Dedifferentiated amniotic fluid mesenchymal stem cell (primary cell): ENCODE data around the gene BANP.
"Not testable (repeated sequence)": the region's sequence is repeated elsewhere in the genome, so short reads cannot be mapped to it uniquely, and the experiment has no call there.

Source experiments
- DNase-seq: peaks from one replicate; pipeline ENCODE4 v3.0.0-alpha.2; 2016; ENCODE audit errors: extremely low spot score

Gene BANP

GRCh38 chr16:88103581-88104188, 152.5 kb downstream of the BANP start:
- DNase-seq = no peak

- DNase-seq = not testable (repeated sequence)
Measured at GRCh38 chr16:88104363-88104762, 153.1 kb downstream of the BANP start.

- not testable (repeated sequence) for DNase-seq
Measured at GRCh38 chr16:88105574-88106140, 154.4 kb downstream of the BANP start.

GRCh38 chr16:88106566-88106965, 155.3 kb downstream of the BANP start:
- not testable (repeated sequence) for DNase-seq

- DNase-seq = no peak
Measured at GRCh38 chr16:88108762-88109161, 157.5 kb downstream of the BANP start.

- not testable (repeated sequence) for DNase-seq
Measured at GRCh38 chr16:88109726-88110621, 158.7 kb downstream of the BANP start.

GRCh38 chr16:88110875-88111494, 159.8 kb downstream of the BANP start:
- DNase-seq = not testable (repeated sequence)

GRCh38 chr16:88111976-88112375, 160.7 kb downstream of the BANP start:
- DNase-seq = not testable (repeated sequence)

GRCh38 chr16:88113545-88114045, 162.4 kb downstream of the BANP start:
- DNase-seq = no peak

GRCh38 chr16:88114541-88115228, 163.5 kb downstream of the BANP start:
- DNase-seq = not testable (repeated sequence)

GRCh38 chr16:88116121-88116520, 164.9 kb downstream of the BANP start:
- DNase-seq = no peak

GRCh38 chr16:88117476-88117868, 166.2 kb downstream of the BANP start:
- DNase-seq = no peak

- DNase-seq = no peak
Measured at GRCh38 chr16:88118376-88118775, 167.1 kb downstream of the BANP start.

- DNase-seq = peak; percentile 94
Measured at GRCh38 chr16:88118852-88119741, 167.9 kb downstream of the BANP start.

GRCh38 chr16:88119881-88120751, 168.9 kb downstream of the BANP start:
- DNase-seq = not testable (repeated sequence)

- no peak for DNase-seq
Measured at GRCh38 chr16:88120812-88121211, 169.6 kb downstream of the BANP start.

- not testable (repeated sequence) for DNase-seq
Measured at GRCh38 chr16:88121391-88121790, 170.2 kb downstream of the BANP start.

GRCh38 chr16:88121886-88122580, 170.8 kb downstream of the BANP start:
- no peak for DNase-seq
